K562 (cell line): ENCODE measurements around the gene MEAK7. TPM values are rescaled to one million over a fixed set of nuclear protein-coding genes. Genes with fewer than 3 reads are reported as not detected.

Experiments
- ATAC-seq: fragments of 200-7000 bp; cut with Tn5 transposase; 3 replicates; pipeline ENCODE4 v1.9.1; 2020; ENCODE audit warnings: moderate library complexity
- BruUV-seq: library from RNA; stranded (reverse); fragments of 400-500 nt; replicated peaks from 2 replicates; lab custom pipeline; 2021; lab: Mats Ljungman, UMichigan
- CTCF ChIA-PET: fragments of 300-600 bp; formaldehyde crosslinking; extraction: SDS; loops from one replicate; lab custom pipeline; 2021; ENCODE audit warnings: low intra/inter-chr PET ratio; lab: Yijun Ruan, JAX
- POLR2A ChIA-PET: fragments of 300-600, 350-650 bp; sonication (Branson Sonifier 250); formaldehyde crosslinking; extraction: SDS; loops from one replicate; lab custom pipeline; 2021; ENCODE audit warnings: antibody characterized with exemption, inconsistent platforms; lab: Yijun Ruan, JAX
- DNase-seq, 4 experiments: peaks; one replicate each; pipeline versions ENCODE4 v3.0.0 to v3.0.0-alpha.2; 2011 to 2018; ENCODE audit warnings: low spot score in 3 of 4, mixed read lengths in 3 of 4; ENCODE audit errors: extremely low read depth in 1 of 4
- FAIRE-seq: peaks from 2 replicates; lab custom pipeline; 2011; peaks lifted over from hg19 to GRCh38; lab: Jason Lieb, UNC
- H2AFZ ChIP-seq: 2 replicates; pipeline ENCODE4 v1.6.0; 2011; ENCODE audit warnings: low read depth, low read length, control low read depth, inconsistent platforms
- H3K27ac ChIP-seq: fragments of 200-600 bp; 3 replicates; pipeline ENCODE4 v1.8.0; 2011; ENCODE audit warnings: low read depth, mild to moderate bottlenecking, control low read depth, inconsistent platforms, low read length, moderate library complexity, mixed read lengths; ENCODE audit errors: extremely low read depth
- H3K27me3 ChIP-seq, 2 experiments: fragments of 300-600 bp in 1 of 2; 2 replicates in 1 of 2; 3 replicates in 1 of 2; pipeline versions ENCODE4 v1.6.0 to v1.8.0; 2011; ENCODE audit warnings: inconsistent platforms in 2 of 2, low read length in 2 of 2, mild to moderate bottlenecking in 1 of 2, mixed read lengths in 1 of 2, moderate library complexity in 1 of 2; ENCODE audit not compliant: control insufficient read depth in 2 of 2, insufficient read depth in 2 of 2
- H3K36me3 ChIP-seq: fragments of 300-600 bp; 3 replicates; pipeline ENCODE4 v1.8.0; 2011; ENCODE audit warnings: mild to moderate bottlenecking, low read length, inconsistent platforms; ENCODE audit not compliant: control insufficient read depth, insufficient read depth
- H3K4me1 ChIP-seq, 2 experiments: fragments of 200-600 bp in 1 of 2; replicated peaks in 1 of 2; 2 replicates in 1 of 2; 3 replicates in 1 of 2; pipeline versions ENCODE4 v1.5.1 to v1.8.0; 2011; ENCODE audit warnings: inconsistent platforms in 2 of 2, low read length in 2 of 2, mild to moderate bottlenecking in 1 of 2, mixed read lengths in 1 of 2, moderate library complexity in 1 of 2; ENCODE audit not compliant: control insufficient read depth in 2 of 2, insufficient read depth in 2 of 2
- H3K4me2 ChIP-seq: 2 replicates; pipeline ENCODE4 v1.6.1; 2011; ENCODE audit warnings: low read length, control low read depth, inconsistent platforms, mixed read lengths; ENCODE audit not compliant: insufficient read depth
- H3K4me3 ChIP-seq: fragments of 200-600 bp; sonication (generic), shearing (Covaris generic); 2 replicates; pipeline ENCODE4 v1.5.1; 2016; ENCODE audit warnings: control low read depth, inconsistent platforms
- H3K79me2 ChIP-seq: fragments of 200-600 bp; 3 replicates; pipeline ENCODE4 v1.8.0; 2011; ENCODE audit warnings: low read length, inconsistent platforms; ENCODE audit not compliant: control insufficient read depth, insufficient read depth
- H3K9ac ChIP-seq, 2 experiments: 2 replicates each; pipeline versions ENCODE4 v1.6.0 to v1.6.1; 2011; ENCODE audit warnings: low read depth in 2 of 2, low read length in 2 of 2, control low read depth in 1 of 2, inconsistent platforms in 1 of 2, mild to moderate bottlenecking in 1 of 2, mixed read lengths in 1 of 2; ENCODE audit not compliant: insufficient read depth in 1 of 2
- H3K9me1 ChIP-seq: one replicate; pipeline ENCODE4 v1.6.0; 2011; ENCODE audit warnings: inconsistent platforms, mild to moderate bottlenecking, low read length, moderate library complexity; ENCODE audit not compliant: control insufficient read depth, insufficient read depth
- H3K9me3 ChIP-seq: replicated peaks from 2 replicates; pipeline ENCODE4 v1.5.1; 2011; ENCODE audit warnings: low read depth, low read length, inconsistent platforms; ENCODE audit not compliant: control insufficient read depth, insufficient read depth
- H4K20me1 ChIP-seq: replicated peaks from 2 replicates; pipeline ENCODE4 v1.6.1; 2011; ENCODE audit warnings: low read length, inconsistent platforms, mixed read lengths; ENCODE audit not compliant: control insufficient read depth, insufficient read depth
- ATF6 ChIP-seq: sonication (generic); formaldehyde crosslinking; IDR thresholded peaks from 2 replicates; pipeline ENCODE4 v1.4.0; 2020; ENCODE audit warnings: mild to moderate bottlenecking, missing genetic modification reagents
- CBX1 ChIP-seq: sonication (generic); IDR thresholded peaks from 2 replicates; pipeline ENCODE4 v1.6.1; 2016; ENCODE audit warnings: antibody characterized with exemption, low read depth, mild to moderate bottlenecking
- FOXP4 ChIP-seq: sonication (generic); formaldehyde crosslinking; IDR thresholded peaks from 2 replicates; pipeline ENCODE4 v1.8.0; 2022; ENCODE audit warnings: mild to moderate bottlenecking, missing genetic modification reagents, borderline replicate concordance
- HSF4 ChIP-seq: fragments of 250-450 bp; sonication (Bioruptor Pico); IDR thresholded peaks from 2 replicates; pipeline ENCODE4 v2.1.2; 2022; ENCODE audit warnings: mild to moderate bottlenecking, moderate library complexity, borderline replicate concordance
- ID3 ChIP-seq, 2 experiments: fragments of 250-450 bp in 1 of 2; fragments of 450-650 bp in 1 of 2; sonication (Bioruptor Pico) in 1 of 2; IDR thresholded peaks; 2 replicates each; pipeline versions ENCODE4 v1.6.1 to v1.8.0; 2016 to 2021; ENCODE audit warnings: mild to moderate bottlenecking in 2 of 2, moderate library complexity in 2 of 2, missing compliant biosample characterization in 1 of 2, missing genetic modification characterization in 1 of 2
- MIER1 ChIP-seq: fragments of 450-650 bp; IDR thresholded peaks from 2 replicates; pipeline ENCODE4 v1.6.1; 2016; ENCODE audit warnings: antibody characterized with exemption, mild to moderate bottlenecking, low read depth
- PHTF2 ChIP-seq: fragments of 250-450 bp; sonication (Bioruptor Pico); IDR thresholded peaks from 2 replicates; pipeline ENCODE4 v1.5.0; 2021; ENCODE audit warnings: mild to moderate bottlenecking
- SREBF2 ChIP-seq: sonication (generic); formaldehyde crosslinking; IDR thresholded peaks from 2 replicates; pipeline ENCODE4 v1.4.0; 2020; ENCODE audit warnings: mild to moderate bottlenecking, missing genetic modification reagents
- TBL1XR1 ChIP-seq, 2 experiments: IDR thresholded peaks; 2 replicates each; pipeline ENCODE4 v1.6.1; 2012; ENCODE audit warnings: improper control_type of control experiment in 2 of 2, low read length in 2 of 2, mild to moderate bottlenecking in 1 of 2
- XRCC5 ChIP-seq: fragments of 200-400 bp; formaldehyde crosslinking; IDR thresholded peaks from 2 replicates; pipeline ENCODE4 v1.6.1; 2017; ENCODE audit warnings: low read depth, mild to moderate bottlenecking, low read length
- ZNF445 ChIP-seq: fragments of 250-450 bp; sonication (Bioruptor Pico); IDR thresholded peaks from 2 replicates; pipeline ENCODE4 v1.4.0; 2020; ENCODE audit warnings: low read depth, mild to moderate bottlenecking, moderate library complexity
- WGBS: fragments of 100-300 bp; shearing (Covaris generic); methylation state at CpG from one replicate; pipeline ENCODE4 v1.1.6; 2016; ENCODE audit warnings: low coverage, mixed read lengths; ENCODE audit not compliant: insufficient coverage; ENCODE audit errors: missing lambda C conversion rate; 5-methylcytosine and 5-hydroxymethylcytosine counted together
- in situ Hi-C: fragments of 300-500 bp; cut with MboI; formaldehyde crosslinking; loops from 4 replicates; pipeline ENCODE4 v1.15.0; 2018; ENCODE audit warnings: inconsistent platforms, mixed read lengths
- intact Hi-C: fragments of 100-400 bp; cut with micrococcal nuclease; formaldehyde crosslinking; loops from 2 replicates; pipeline ENCODE4 v1.14.2; 2022
- polyA plus RNA-seq, 8 experiments: library from polyadenylated mRNA; depleted of rRNA in 4 of 8; stranded (reverse) in 5 of 8; unstranded in 3 of 8; fragments of >200 nt; fragmentation: Nextera tagmentation in 2 of 8; fragmentation: Illumina TruSeq in 1 of 8; extraction: Ambion mirVana in 2 of 8; extraction: Trizol in 1 of 8; gene quantifications; 2 replicates each; pipeline versions ENCODE4 v1.2.1 to v1.2.3, GENCODE V29; 2011 to 2014; ENCODE audit warnings: inconsistent platforms in 1 of 8, missing spikeins in 1 of 8
- total RNA-seq, 7 experiments: library from RNA; depleted of rRNA in 6 of 7; stranded (reverse); fragments of >200 nt in 6 of 7; fragmentation: Illumina TruSeq in 2 of 7; extraction: Trizol in 2 of 7; gene quantifications; 2 replicates each; pipeline versions ENCODE4 v1.2.1 to v1.2.3, GENCODE V29; 2011 to 2021; ENCODE audit warnings: low replicate concordance in 1 of 7
- TF ChIP-seq, protein P1 (sequence below): sonication (generic); formaldehyde crosslinking; IDR thresholded peaks from 2 replicates; pipeline ENCODE4 v1.8.0; 2022; ENCODE audit warnings: mild to moderate bottlenecking, low read depth, missing genetic modification reagents
- TF ChIP-seq, protein P2 (sequence below): fragments of 250-450 bp; sonication (Bioruptor Pico); IDR thresholded peaks from 2 replicates; pipeline ENCODE4 v1.8.0; 2021; ENCODE audit warnings: borderline replicate concordance, mild to moderate bottlenecking, moderate library complexity; ENCODE audit not compliant: poor library complexity, severe bottlenecking

The MEAK7 gene
- total and polyA plus RNA-seq, 9 of the 15 experiments (the other 6 are each of a cell fraction or from before 2014, with no cell fraction given) = 1.4 to 14.5 (median 6.3) TPM

GRCh38 chr16:84455031-84455430, 49.4 kb downstream of the MEAK7 start:
- Histone ChIP-seq H3K9me3 (no peaks in the 10 kb centered on the region), H3K9ac (no peak overlapping the region), H3K9me1 (no peaks in the 10 kb centered on the region), H3K36me3 (no peaks in the 10 kb centered on the region), H3K4me3 (no peak overlapping the region), H3K79me2 (no peaks in the 10 kb centered on the region), H4K20me1 (peaks cover 8% of the 10 kb centered on the region; the same call in 1 of the 2 replicates), H2AFZ (no peak overlapping the region), H3K4me1 (peaks cover 0 to 10% of the 10 kb centered on the region in 2 experiments; a peak in 2 of 5 replicates), H3K27ac (no peak overlapping the region), H3K27me3 (peaks cover 46 to 68% of the 10 kb centered on the region in 2 experiments), H3K4me2 (no peak overlapping the region)
- ChIA-PET POLR2A (interaction anchor here (0.6 kb wide), 1 partner anchor 8 kb away, joined by 3 read pairs; no protein-coding TSS in a partner anchor), CTCF (no interaction called here)
- in situ Hi-C loops = no loop called here
- WGBS = 0% methylated on average over 9 of the region's 9 CpGs
- intact Hi-C loops = no loop called here
- FAIRE-seq (no peak), DNase-seq (no peak), ATAC-seq (no peak)
- no TSS peak for BruUV-seq
- no peak for TF ChIP-seq ID3 (CRISPR knock-in tag; IDR thresholded peaks at IDR 0.05)
- no peak for TF ChIP-seq ID3 (tag; IDR thresholded peaks at IDR 0.05)
- no peak for TF ChIP-seq TBL1XR1 (IDR thresholded peaks at IDR 0.05; ENCODE audit: low read length in 2 of 2)
- TF ChIP-seq MIER1 = no peak
- TF ChIP-seq HSF4 (CRISPR knock-in tag) = no peak
- TF ChIP-seq CBX1 = no peak
- no peak for TF ChIP-seq SREBF2 (CRISPR knock-in tag)
- TF ChIP-seq PHTF2 = no peak
- no peak for TF ChIP-seq ZNF445
- TF ChIP-seq XRCC5 = no peak
- TF ChIP-seq, protein P1, sequence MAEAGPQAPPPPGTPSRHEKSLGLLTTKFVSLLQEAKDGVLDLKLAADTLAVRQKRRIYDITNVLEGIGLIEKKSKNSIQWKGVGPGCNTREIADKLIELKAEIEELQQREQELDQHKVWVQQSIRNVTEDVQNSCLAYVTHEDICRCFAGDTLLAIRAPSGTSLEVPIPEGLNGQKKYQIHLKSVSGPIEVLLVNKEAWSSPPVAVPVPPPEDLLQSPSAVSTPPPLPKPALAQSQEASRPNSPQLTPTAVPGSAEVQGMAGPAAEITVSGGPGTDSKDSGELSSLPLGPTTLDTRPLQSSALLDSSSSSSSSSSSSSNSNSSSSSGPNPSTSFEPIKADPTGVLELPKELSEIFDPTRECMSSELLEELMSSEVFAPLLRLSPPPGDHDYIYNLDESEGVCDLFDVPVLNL (CRISPR knock-in tag) = no peak
- TF ChIP-seq, protein P2, sequence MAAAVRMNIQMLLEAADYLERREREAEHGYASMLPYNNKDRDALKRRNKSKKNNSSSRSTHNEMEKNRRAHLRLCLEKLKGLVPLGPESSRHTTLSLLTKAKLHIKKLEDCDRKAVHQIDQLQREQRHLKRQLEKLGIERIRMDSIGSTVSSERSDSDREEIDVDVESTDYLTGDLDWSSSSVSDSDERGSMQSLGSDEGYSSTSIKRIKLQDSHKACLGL (CRISPR knock-in tag) = no peak
- TF ChIP-seq ATF6 (CRISPR knock-in tag) = no peak
- no peak for TF ChIP-seq FOXP4 (CRISPR knock-in tag)
